Measurements from ENCODE around the gene TMEM187. TPM values are rescaled to one million over a fixed set of nuclear protein-coding genes. Genes with fewer than 3 reads are reported as not detected.

TMEM187 gene
- total and polyA plus RNA-seq, 2 donors (not counting 3 experiments of a cell fraction or from before 2014, with no cell fraction given), result 2.6 to 15.7 TPM

DNA sequence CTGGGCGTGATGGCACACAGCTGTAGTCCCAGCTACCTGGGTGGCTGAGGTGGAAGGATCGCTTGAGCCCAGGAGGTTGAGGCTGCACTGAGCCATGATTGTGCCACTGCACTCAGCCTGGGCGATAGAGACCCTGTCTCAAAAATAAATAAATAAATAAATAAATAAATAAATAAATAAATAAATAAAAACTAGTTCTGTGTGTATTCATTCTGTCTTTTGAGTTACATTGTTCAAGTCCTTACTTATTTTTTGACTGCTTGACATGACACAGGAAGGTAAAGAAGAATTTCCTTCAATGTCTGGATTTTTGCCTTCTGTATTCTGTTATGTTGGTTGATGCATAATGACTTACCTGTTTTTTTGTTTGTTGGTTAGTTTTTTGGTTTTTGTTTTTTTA is 35.5 kb upstream of the TMEM187 start:
- Histone ChIP-seq H3K36me3 (ENCODE audit: control insufficient read depth in 2 of 2, extremely low read depth in 1 of 2, insufficient read depth in 2 of 2, low read length in 2 of 2) (peaks cover 0 to 2% of the 10 kb centered on the region in 2 experiments), H3K4me3 (replicated peaks in 1 of 3; ENCODE audit: insufficient read depth in 1 of 3, low read depth in 1 of 3, low read length in 3 of 3) (no peak overlapping the region), H3K4me2 (ENCODE audit: insufficient read depth, low read length) (no peak overlapping the region), H4K20me1 (replicated peaks; ENCODE audit: control insufficient read depth, extremely low read depth, insufficient read depth, low read length) (no peaks in the 10 kb centered on the region), H3K4me1 (ENCODE audit: control insufficient read depth, extremely low read depth, insufficient read depth, low read length) (peaks cover 3% of the 10 kb centered on the region), H3K9me1 (replicated peaks; ENCODE audit: control insufficient read depth, extremely low read depth, insufficient read depth, low read length) (no peaks in the 10 kb centered on the region), H3K27ac (ENCODE audit: insufficient read depth, low read depth, low read length) (no peak overlapping the region), H3K9me3 (replicated peaks; ENCODE audit: control insufficient read depth, insufficient read depth, low read length) (no peaks in the 10 kb centered on the region), H3K9ac (replicated peaks; ENCODE audit: extremely low read depth, insufficient read depth, low read length) (no peak overlapping the region), H2AFZ (ENCODE audit: low read depth, low read length) (no peak overlapping the region), H3K27me3 (ENCODE audit: control insufficient read depth in 2 of 2, insufficient read depth in 2 of 2, low read length in 2 of 2) (no peaks in the 10 kb centered on the region), H3K79me2 (ENCODE audit: control insufficient read depth, insufficient read depth, low read length) (peaks cover 23% of the 10 kb centered on the region)
- DNase-seq (ENCODE audit: low read depth, low spot score) (no peak), FAIRE-seq (no peak)
- TF ChIP-seq POLR2A (IDR thresholded peaks at IDR 0.05; ENCODE audit: low read depth, low read length) (no peak), POLR2AphosphoS5 (IDR thresholded peaks at IDR 0.05; ENCODE audit: insufficient read depth, low read depth, low read length) (no peak), FOS (IDR thresholded peaks at IDR 0.05; ENCODE audit: borderline replicate concordance, insufficient read depth, low read length) (no peak), GATA2 (IDR thresholded peaks at IDR 0.05; ENCODE audit: insufficient read depth, insufficient read length, low read depth, low read length) (no peak), JUN (IDR thresholded peaks at IDR 0.05; ENCODE audit: borderline replicate concordance, insufficient read depth, insufficient read length, low read depth) (no peak), MYC (IDR thresholded peaks at IDR 0.05; ENCODE audit: low read depth, low read length) (no peak), EZH2 (IDR thresholded peaks at IDR 0.05; ENCODE audit: borderline replicate concordance, low read depth, low read length, severe bottlenecking) (no peak)
- TF ChIP-seq, protein P1, sequence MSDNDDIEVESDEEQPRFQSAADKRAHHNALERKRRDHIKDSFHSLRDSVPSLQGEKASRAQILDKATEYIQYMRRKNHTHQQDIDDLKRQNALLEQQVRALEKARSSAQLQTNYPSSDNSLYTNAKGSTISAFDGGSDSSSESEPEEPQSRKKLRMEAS (IDR thresholded peaks at IDR 0.05; ENCODE audit: insufficient read depth, insufficient read length), result no peak
- TF ChIP-seq, protein P2, sequence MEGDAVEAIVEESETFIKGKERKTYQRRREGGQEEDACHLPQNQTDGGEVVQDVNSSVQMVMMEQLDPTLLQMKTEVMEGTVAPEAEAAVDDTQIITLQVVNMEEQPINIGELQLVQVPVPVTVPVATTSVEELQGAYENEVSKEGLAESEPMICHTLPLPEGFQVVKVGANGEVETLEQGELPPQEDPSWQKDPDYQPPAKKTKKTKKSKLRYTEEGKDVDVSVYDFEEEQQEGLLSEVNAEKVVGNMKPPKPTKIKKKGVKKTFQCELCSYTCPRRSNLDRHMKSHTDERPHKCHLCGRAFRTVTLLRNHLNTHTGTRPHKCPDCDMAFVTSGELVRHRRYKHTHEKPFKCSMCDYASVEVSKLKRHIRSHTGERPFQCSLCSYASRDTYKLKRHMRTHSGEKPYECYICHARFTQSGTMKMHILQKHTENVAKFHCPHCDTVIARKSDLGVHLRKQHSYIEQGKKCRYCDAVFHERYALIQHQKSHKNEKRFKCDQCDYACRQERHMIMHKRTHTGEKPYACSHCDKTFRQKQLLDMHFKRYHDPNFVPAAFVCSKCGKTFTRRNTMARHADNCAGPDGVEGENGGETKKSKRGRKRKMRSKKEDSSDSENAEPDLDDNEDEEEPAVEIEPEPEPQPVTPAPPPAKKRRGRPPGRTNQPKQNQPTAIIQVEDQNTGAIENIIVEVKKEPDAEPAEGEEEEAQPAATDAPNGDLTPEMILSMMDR (IDR thresholded peaks at IDR 0.05; ENCODE audit: extremely low read depth in 1 of 2, insufficient read depth in 1 of 2, low read depth in 1 of 2, low read length in 2 of 2), result no peak
- dilution Hi-C loops (cut with MboI; ENCODE audit: extremely low pct_ligation_motif_present, low sequenced_read_pairs), result no loop called here
- BruUV-seq (replicated peaks), result no TSS peak
- CTCF ChIA-PET, result interaction anchor here (1.5 kb wide), 2 partner anchors 8 to 14 kb away, joined by 3 to 4 read pairs; no protein-coding TSS in a partner anchor
- POLR2A ChIA-PET, result no interaction called here
- intact Hi-C loops (cut with micrococcal nuclease), result no loop called here

Data from endothelial cell of umbilical vein (primary cell).